Esophagus mucosa (tissue), 1 donor: ENCODE results near the gene CKAP2. TPM values are rescaled to one million over a fixed set of nuclear protein-coding genes. Genes with fewer than 3 reads are reported as not detected.
A peak's percentile ranks its signal among the peaks of the same experiment; 100 is the strongest.
"Not testable (repeated sequence)": the region's sequence is repeated elsewhere in the genome, so short reads cannot be mapped to it uniquely, and the experiment has no call there.

ENCODE experiments used
- ATAC-seq: fragments of 200-7000 bp; cut with Tn5 transposase; one replicate; pipeline ENCODE4 v1.9.1; 2020
- total RNA-seq: library from RNA; stranded (reverse); gene quantifications from one replicate; pipeline ENCODE4 v1.2.4, GENCODE V29; 2023
- donor health status: DM: yes; HTN: yes; CAD: no.

Gene CKAP2
- total RNA-seq, 1 donor from 2014 or later: 25.7 TPM

DNA sequence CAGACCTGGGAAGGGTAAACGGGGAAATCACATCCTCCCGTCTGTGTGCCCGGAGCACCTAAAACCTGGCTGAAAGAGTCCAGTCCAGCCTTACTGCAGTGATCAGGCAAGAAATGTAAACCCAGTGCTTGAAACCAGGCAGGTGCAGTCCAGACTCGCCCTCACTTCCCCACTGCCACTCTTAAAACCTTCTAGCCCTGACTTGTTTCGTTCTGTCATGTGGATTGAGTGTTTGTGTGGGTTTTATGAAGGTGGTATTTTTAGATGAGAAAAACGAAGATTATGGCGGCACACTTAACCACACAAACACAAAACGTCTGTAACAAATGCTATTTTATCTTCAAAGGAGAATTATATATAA, 839 bp upstream of the CKAP2 start:
- ATAC-seq: peak; percentile 59

- peak; percentile 52 for ATAC-seq
These were observed 381 bp downstream of the CKAP2 start for GRCh38 chr13:52455677-52456041.

DNA sequence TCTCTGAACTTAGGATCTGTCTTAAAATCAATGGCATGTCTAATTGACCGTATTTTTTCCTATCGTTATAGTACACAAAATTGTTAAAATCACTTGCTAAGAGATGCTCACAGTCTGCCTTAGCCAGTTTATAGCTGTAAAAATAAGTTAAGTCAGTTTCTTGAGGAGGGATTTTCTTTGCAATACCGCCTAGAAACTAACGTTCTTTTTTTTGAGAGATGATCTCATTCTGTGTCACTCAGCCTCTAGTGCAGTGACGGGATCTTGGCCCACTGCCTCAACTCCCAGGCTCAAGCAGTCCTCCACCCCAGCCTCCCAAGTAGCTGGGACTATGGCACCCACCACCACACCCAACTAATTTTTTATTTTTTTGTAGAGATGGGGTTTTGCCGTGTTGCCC, 4.4 kb downstream of the CKAP2 start:
- no peak for ATAC-seq

GRCh38 chr13:52461265-52461664, 6.0 kb downstream of the CKAP2 start:
- no peak for ATAC-seq

DNA sequence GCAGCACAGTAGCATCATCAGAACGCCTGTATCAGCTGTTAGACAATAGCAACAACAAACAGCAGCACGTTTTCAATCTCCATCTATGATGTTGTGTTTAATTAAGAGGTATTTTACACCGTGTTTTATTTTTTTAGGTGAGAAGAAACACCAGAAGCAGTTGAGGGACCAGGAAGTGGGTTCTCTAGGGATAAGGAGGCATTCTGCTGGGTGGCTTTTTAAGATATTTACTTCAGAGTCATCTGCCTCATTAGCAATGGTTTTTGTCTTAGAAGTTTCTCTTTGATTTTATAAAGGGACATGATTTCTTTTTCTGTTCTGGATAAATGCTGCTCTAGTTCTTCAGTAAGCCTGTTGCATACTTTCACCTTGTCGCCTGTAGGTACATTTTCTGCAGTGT, 8.2 kb downstream of the CKAP2 start:
- ATAC-seq: no peak

DNA sequence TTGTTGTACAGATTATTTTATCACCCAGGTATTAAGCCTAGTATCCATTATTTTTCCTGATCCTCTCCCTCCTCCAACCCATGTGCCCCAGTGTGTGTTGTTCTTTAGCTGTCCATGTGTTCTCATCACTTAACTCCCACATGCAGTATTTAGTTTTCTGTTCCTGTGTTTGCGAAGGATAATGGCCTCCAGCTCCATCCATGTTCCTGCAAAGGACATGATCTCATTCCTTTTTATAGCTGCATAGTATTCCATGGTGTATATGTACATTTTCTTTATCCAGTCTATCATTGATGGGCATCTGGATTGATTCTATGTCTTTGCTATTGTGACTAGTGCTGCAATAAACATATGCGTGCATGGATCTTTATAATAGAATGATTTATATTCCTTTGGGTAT, 13.2 kb downstream of the CKAP2 start:
- not testable (repeated sequence) for ATAC-seq

- peak; percentile 69 for ATAC-seq
These were observed 25.6 kb downstream of the CKAP2 start for GRCh38 chr13:52480677-52481428.

- ATAC-seq: not testable (repeated sequence)
These were observed 31.8 kb downstream of the CKAP2 start for GRCh38 chr13:52487078-52487477.

DNA sequence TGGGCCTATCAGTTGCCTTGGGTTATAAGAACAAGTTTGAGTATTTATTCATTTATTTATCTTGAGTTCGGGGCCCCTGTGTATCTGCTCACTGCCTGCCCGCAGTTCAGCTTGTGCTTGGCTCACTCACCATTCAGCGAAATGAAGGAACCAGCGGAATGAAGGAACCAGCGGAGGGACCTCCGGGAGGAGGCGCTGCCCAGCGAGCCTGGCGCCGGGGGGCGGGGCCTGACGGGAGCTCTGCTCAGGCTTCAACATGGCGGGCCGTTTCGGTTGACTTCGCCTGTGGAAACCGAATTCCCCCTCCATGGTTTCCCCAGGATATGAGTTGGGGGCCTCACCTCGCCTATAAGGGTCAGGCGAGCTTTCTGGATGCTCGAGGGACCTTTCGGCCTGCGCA, 33.5 kb downstream of the CKAP2 start:
- not testable (repeated sequence) for ATAC-seq

DNA sequence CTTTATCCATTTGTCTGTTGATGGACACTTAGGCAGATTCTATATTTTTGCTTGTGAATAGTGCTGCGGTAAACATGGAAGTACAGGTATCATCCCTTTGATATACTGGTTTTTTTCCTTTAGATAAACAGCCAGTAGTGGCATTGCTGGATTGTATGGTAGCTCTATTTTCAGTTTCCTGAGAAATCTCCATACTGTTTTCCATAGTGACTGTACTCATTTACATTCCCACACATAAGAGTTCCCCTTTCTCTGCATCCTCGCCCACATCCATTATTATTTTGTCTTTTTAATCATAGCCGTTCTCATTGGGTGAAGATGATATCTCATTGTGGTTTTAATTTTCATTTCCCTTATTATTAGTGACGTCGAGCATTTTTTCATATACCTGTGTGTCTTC, 35.7 kb downstream of the CKAP2 start:
- not testable (repeated sequence) for ATAC-seq

GRCh38 chr13:52494241-52494640, 39.0 kb downstream of the CKAP2 start:
- not testable (repeated sequence) for ATAC-seq

GRCh38 chr13:52497979-52498378, 42.7 kb downstream of the CKAP2 start:
- not testable (repeated sequence) for ATAC-seq

DNA sequence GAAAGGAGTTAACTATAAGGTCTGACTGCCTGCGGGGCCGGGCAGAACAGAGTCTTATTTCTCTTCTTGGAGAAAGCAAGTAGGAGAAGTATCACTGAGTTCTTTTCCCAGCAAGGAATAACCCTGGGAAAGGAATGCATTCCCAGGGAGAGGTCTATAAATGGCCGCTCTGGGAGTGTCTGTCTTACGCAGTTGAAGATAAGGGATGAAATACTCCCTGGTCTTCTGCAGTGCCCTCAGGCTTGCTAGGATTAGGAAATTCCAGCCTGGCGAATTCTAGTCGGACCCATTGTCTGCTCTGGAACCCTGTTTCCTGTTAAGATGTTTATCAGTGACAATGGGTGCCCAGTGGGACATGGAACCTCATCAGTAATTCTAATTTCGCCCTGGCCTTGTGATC, 47.0 kb downstream of the CKAP2 start:
- ATAC-seq: not testable (repeated sequence)

DNA sequence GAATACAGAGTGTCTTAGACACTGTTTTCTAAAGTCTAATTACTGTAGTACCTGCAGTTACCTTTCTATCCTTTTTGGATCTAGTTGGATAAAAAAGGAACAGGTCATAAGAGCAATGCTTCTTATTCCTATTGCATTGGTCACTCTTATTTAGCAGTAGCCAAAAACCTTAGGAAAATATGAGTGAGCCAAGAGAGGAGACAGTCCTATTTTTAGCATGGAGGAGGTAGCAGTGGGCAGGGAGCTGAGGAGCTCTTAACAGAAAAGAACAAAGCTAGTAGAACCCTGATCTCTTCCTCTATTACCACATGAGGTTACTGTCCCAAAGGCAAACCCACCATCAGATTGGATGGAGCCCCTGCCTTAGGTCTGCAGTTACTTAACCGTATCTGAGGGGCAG, 50.6 kb downstream of the CKAP2 start:
- ATAC-seq: not testable (repeated sequence)

DNA sequence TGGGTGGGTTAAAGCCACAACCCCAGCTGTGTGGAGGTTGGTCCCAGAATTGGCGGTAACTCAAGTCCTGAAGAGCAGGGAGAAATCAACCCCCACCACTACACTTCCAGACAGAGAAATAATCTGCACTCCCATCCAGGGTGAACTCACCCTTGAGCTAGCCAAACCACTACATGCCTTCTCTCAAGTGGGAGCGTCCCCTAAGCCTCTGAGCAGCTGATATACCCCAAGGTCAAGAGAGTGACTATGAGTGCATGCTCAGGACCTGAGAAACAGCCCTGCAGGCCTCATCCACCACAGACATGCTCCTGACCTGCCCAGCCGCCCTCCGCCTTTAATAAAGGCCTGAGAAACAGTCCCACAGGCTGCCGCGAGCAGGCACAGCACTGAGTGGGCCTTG, 54.3 kb downstream of the CKAP2 start:
- not testable (repeated sequence) for ATAC-seq

- not testable (repeated sequence) for ATAC-seq
These were observed 55.0 kb downstream of the CKAP2 start for GRCh38 chr13:52510221-52510797.

DNA sequence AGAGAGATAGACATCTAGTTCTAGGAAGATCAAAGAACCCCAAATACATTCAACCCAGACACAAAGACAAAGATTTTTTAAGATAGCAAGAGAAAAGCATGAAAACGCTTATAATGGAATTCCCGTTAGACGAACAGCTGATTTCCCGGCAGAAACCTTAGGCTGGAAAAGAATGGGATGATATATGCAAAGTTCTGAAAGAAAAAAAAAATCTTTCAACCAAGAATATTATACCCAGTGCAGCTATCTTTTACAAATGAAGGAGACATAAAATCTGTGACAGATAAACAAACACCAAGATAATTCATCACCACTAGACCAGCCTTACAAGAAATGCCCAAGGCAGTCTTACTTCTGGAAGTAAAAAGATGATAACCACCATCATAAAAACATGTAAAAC, 56.3 kb downstream of the CKAP2 start:
- not testable (repeated sequence) for ATAC-seq

DNA sequence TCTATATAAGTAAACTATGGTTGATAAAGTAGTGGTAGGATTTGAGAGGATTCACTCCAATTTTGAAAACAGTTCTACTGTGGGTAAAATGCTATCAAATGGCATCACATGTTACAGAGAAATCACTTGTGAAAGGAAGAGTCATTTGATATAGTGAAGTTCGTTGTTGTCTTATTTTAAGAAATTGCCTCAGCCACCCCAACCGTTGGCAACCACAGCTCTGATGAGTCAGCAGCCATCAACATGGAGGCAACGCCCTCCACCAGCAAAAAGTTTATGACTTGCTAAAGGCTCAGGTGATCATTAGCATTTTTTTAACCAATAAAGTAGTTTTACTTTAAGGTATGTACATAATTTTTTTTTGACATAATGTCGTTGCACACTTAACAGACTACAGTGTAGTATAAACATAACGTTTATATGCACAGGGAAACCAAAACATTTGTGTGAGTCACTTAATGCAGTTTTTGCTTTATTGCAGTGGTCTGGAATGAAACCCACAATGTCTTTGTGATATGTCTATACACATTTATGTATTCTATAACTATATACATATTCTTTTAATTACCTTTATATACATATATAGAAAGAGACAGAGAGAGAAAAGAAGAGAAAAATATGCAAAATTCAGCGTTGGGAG, 58.8 kb downstream of the CKAP2 start:
- ATAC-seq: not testable (repeated sequence)

DNA sequence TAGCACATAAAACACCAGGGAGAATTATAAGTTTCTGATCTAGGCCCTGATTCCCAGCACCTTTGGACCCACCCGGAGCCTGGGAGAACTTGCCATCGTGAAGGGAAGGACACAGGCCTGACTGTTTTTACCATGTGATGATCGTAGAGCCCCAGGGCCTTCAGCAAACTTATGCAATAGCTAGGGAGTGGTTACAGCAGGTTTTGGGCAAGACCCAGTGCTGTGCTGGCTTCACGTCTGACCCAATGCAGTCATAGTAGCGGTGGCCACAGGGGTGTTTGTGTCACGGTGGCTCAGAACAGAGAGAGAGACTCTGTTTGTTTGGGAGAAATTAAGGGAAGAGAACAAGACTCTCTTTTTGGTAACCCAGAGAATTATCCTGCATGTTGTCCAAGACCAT, 68.0 kb downstream of the CKAP2 start:
- ATAC-seq: peak; percentile 42

Other genes starting within 250 kb of the CKAP2 start
- 3.7 TPM for gene THSD1, start 49.3 kb upstream of the CKAP2 start, total RNA-seq
- 39.1 TPM for gene VPS36, start 4.8 kb upstream of the CKAP2 start, total RNA-seq
- gene HNRNPA1L2, start 187.0 kb downstream of the CKAP2 start, total RNA-seq: 3.7 TPM
- 33.0 TPM for gene SUGT1, start 197.4 kb downstream of the CKAP2 start, total RNA-seq